Rectal smooth muscle tissue (tissue), 1 donor: ENCODE results near the gene GAK.

Experiments
- H3K27ac ChIP-seq: one replicate; pipeline ENCODE4 v1.7.0; 2013; ENCODE audit warnings: low read depth, low read length, inconsistent platforms
- H3K27me3 ChIP-seq: one replicate; pipeline ENCODE4 v1.7.0; 2013; ENCODE audit warnings: low read length; ENCODE audit not compliant: control insufficient read depth, insufficient read depth
- H3K36me3 ChIP-seq: one replicate; pipeline ENCODE4 v1.7.0; 2013; ENCODE audit warnings: low read length; ENCODE audit not compliant: control insufficient read depth, insufficient read depth
- H3K4me1 ChIP-seq: one replicate; pipeline ENCODE4 v1.7.0; 2013; ENCODE audit warnings: low read length; ENCODE audit not compliant: control insufficient read depth, insufficient read depth
- H3K4me3 ChIP-seq: one replicate; pipeline ENCODE4 v1.7.0; 2013; ENCODE audit warnings: low read length
- H3K9ac ChIP-seq: one replicate; pipeline ENCODE4 v1.7.0; 2013; ENCODE audit warnings: low read length

GAK gene

GRCh38 chr4:830601-831482, 101.3 kb downstream of the GAK start:
- Histone ChIP-seq H3K4me3 (no peak overlapping the region), H3K27me3 (peaks cover 27% of the 10 kb centered on the region), H3K9ac (no peak overlapping the region), H3K27ac (no peak overlapping the region), H3K4me1 (no peaks in the 10 kb centered on the region), H3K36me3 (no peaks in the 10 kb centered on the region)

DNA sequence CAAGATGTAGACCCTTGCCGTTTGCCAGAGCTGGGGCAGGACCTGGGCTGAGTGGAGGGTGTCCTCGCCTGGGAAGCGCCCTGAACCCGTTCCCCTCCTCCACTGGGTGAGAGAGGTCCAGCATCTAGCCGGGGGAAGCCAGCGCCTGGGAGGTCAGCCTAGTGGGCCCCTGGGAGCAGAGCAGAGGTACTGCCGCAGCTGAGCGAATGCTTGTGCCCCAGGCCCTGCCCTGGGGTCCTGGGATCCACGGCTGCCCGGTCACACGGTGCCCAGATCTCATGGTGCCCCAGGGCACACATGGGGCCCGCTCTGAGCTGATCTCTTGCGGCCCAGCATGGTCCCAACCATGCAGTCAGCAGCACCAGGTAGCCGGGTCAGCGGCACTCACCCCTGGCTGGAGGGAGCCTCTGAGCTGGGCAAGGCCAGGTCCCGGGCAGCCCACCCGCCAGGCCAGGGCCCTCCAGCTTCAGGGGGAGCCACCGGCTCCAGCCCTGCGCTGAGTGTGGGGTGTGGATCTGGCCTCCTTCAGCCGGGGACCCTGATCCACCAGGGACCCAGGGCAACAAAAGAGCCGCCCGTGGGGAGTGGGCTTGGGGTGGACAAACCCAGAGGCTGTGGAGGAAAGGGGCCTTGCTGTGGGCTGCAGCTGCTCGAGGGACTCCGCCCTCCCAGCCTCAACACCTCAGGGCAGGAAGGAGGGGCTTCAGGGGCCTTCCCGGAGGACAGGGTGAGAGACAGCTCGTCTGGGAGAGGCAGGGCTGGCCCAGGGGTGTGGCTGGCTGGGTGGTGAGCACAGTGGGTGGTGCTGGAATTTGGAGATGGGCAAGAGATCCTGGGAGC, 102.1 kb downstream of the GAK start:
- no peaks in the 10 kb centered on the region for H3K36me3 ChIP-seq
- H3K27ac ChIP-seq = no peak overlapping the region
- no peaks in the 10 kb centered on the region for H3K4me1 ChIP-seq
- no peak overlapping the region for H3K4me3 ChIP-seq
- H3K9ac ChIP-seq = no peak overlapping the region
- H3K27me3 ChIP-seq = peaks cover 27% of the 10 kb centered on the region

DNA sequence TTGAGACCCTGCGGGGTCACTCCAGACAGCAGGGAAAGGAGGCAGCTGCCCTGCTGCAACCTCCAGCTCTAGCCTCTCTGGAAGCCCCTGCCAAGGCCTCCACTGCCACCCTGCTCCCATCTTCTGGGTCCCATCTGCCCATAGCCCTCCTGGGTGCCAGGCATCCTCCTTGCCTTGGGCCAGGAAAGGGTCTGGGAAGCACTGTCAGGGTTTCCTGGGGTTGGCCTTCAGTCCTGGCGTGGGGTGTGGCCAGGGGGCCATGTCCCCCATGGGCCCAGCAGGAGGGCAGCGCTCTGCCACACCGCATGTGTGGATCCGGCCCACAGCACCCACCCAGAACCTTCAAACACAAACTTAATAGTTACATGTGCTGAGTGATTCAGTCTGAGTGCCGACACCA, 102.8 kb downstream of the GAK start:
- Histone ChIP-seq H3K4me1 (no peaks in the 10 kb centered on the region), H3K36me3 (no peaks in the 10 kb centered on the region), H3K9ac (no peak overlapping the region), H3K4me3 (no peak overlapping the region), H3K27me3 (peaks cover 31% of the 10 kb centered on the region), H3K27ac (no peak overlapping the region)

GRCh38 chr4:828641-829271, 103.4 kb downstream of the GAK start:
- Histone ChIP-seq H3K27ac (no peak overlapping the region), H3K27me3 (peaks cover 37% of the 10 kb centered on the region), H3K4me3 (no peak overlapping the region), H3K36me3 (no peaks in the 10 kb centered on the region), H3K9ac (no peak overlapping the region), H3K4me1 (no peaks in the 10 kb centered on the region)

GRCh38 chr4:827209-828081, 104.7 kb downstream of the GAK start:
- Histone ChIP-seq H3K36me3 (no peaks in the 10 kb centered on the region), H3K4me3 (no peak overlapping the region), H3K4me1 (no peaks in the 10 kb centered on the region), H3K27me3 (peaks cover 39% of the 10 kb centered on the region), H3K27ac (no peak overlapping the region), H3K9ac (no peak overlapping the region)

DNA sequence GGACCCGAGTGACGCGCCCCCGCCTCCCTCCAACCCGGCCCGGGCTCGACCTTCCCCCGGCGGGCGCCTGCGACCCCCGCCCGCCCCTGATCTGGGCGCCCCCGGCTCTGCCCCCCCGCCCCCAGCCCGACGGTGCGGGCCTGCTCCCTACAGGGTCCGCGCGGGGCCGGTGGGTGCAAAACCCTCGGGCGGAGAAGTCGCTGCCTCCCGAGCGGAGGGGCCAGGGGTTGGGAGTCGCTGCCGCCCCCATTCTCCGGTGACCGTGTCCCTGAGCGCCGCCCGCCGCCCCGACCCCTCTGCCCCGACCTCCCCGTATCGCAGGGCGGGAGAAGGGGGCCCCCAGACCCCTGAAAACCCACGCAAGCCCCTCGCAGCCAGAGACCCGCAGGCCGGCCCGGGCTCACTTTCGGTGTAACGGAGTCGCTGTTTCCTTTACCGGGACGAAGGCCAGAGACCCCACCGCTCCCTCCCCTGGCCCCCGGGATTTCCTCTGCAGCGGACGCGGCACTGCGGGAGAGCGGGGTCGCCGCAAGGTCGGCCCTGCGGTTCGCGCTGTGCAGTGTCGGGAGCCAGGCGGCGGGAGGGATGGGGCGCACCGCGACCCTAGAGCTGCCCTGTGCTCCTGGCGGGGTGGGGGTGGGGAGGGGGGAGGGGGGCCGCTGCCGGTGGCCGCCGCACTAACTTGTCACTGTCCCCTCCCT, 105.5 kb downstream of the GAK start:
- H3K27ac ChIP-seq = no peak overlapping the region
- peaks cover 39% of the 10 kb centered on the region for H3K27me3 ChIP-seq
- no peaks in the 10 kb centered on the region for H3K4me1 ChIP-seq
- H3K9ac ChIP-seq = no peak overlapping the region
- H3K36me3 ChIP-seq = no peaks in the 10 kb centered on the region
- H3K4me3 ChIP-seq = no peak overlapping the region

DNA sequence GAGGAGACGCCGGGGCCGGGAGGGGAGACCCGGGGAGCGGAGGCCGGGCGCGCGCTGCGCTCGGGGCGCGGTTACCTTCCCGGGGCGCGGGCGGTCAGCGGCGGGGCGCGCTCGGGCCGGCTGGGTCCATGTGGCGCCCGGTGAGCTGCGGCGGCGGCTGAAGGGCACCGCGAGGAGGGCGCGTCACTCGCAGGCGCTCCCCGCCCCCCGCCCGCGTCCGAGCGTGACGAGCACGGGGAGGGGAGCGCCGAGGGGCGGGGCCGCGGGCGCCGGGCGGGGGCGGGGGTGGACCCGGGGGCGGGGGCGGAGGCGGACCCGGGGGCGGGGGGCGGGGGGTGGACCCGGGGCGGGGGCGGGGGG, 106.2 kb downstream of the GAK start, which contains the start of gene CPLX1:
TSS of gene CPLX1 (minus strand) at position 159 of the 360 bp plus-strand sequence. CDS start 1,607 bp downstream, outside the sequence.
- H3K9ac ChIP-seq = no peak within 1 kb of the TSS
- no peaks in the 10 kb centered on the region for H3K36me3 ChIP-seq
- H3K27ac ChIP-seq = no peak within 1 kb of the TSS
- H3K4me3 ChIP-seq = no peak within 1 kb of the TSS
- no peaks in the 10 kb centered on the region for H3K4me1 ChIP-seq
- H3K27me3 ChIP-seq = peaks cover 42% of the 10 kb centered on the region

GRCh38 chr4:825063-825970, 106.8 kb downstream of the GAK start:
- H3K4me3 ChIP-seq = no peak overlapping the region
- no peaks in the 10 kb centered on the region for H3K4me1 ChIP-seq
- no peak overlapping the region for H3K9ac ChIP-seq
- no peaks in the 10 kb centered on the region for H3K36me3 ChIP-seq
- H3K27ac ChIP-seq = no peak overlapping the region
- H3K27me3 ChIP-seq = peaks cover 42% of the 10 kb centered on the region

GRCh38 chr4:824461-825062, 107.6 kb downstream of the GAK start:
- no peak overlapping the region for H3K27ac ChIP-seq
- no peaks in the 10 kb centered on the region for H3K36me3 ChIP-seq
- H3K27me3 ChIP-seq = peaks cover 39% of the 10 kb centered on the region
- H3K9ac ChIP-seq = no peak overlapping the region
- H3K4me1 ChIP-seq = no peaks in the 10 kb centered on the region
- H3K4me3 ChIP-seq = no peak overlapping the region

GRCh38 chr4:823761-824460, 108.2 kb downstream of the GAK start:
- Histone ChIP-seq H3K4me3 (no peak overlapping the region), H3K27ac (no peak overlapping the region), H3K36me3 (no peaks in the 10 kb centered on the region), H3K27me3 (peaks cover 35% of the 10 kb centered on the region), H3K9ac (no peak overlapping the region), H3K4me1 (no peaks in the 10 kb centered on the region)
